NCI-H187 (cell line): ENCODE data around the gene ARHGAP24.
A peak's percentile ranks its signal among the peaks of the same experiment; 100 is the strongest.

ENCODE experiments used
- DNase-seq, 2 experiments: peaks; one replicate each; lab custom pipeline; 2025; lab: John Stamatoyannopoulos, UW

ARHGAP24 gene

GRCh38 chr4:85580489-85580888 lies 105.5 kb downstream of the ARHGAP24 start:
- DNase-seq: no peak

- no peak for DNase-seq
These were observed 113.0 kb downstream of the ARHGAP24 start for GRCh38 chr4:85587952-85588351.

GRCh38 chr4:85591406-85592098 lies 116.6 kb downstream of the ARHGAP24 start:
- DNase-seq: no peak

- DNase-seq: no peak
These were observed 120.3 kb downstream of the ARHGAP24 start for GRCh38 chr4:85595098-85595775.

- no peak for DNase-seq
These were observed 121.0 kb downstream of the ARHGAP24 start for GRCh38 chr4:85595796-85596559.

- peak; percentile 40 to 77 for DNase-seq
These were observed 124.0 kb downstream of the ARHGAP24 start for GRCh38 chr4:85598936-85599335.

GRCh38 chr4:85600501-85600900 lies 125.6 kb downstream of the ARHGAP24 start:
- DNase-seq: no peak

- DNase-seq: no peak
These were observed 128.7 kb downstream of the ARHGAP24 start for GRCh38 chr4:85603437-85604336.

- DNase-seq: no peak
These were observed 131.6 kb downstream of the ARHGAP24 start for GRCh38 chr4:85606505-85606904.

GRCh38 chr4:85607624-85608023 lies 132.7 kb downstream of the ARHGAP24 start:
- DNase-seq: no peak

GRCh38 chr4:85610450-85610849 lies 135.5 kb downstream of the ARHGAP24 start:
- DNase-seq: no peak

- DNase-seq: no peak
These were observed 136.7 kb downstream of the ARHGAP24 start for GRCh38 chr4:85611661-85612060.

GRCh38 chr4:85613901-85614300 lies 139.0 kb downstream of the ARHGAP24 start:
- DNase-seq: no peak

GRCh38 chr4:85615952-85616351 lies 141.0 kb downstream of the ARHGAP24 start:
- DNase-seq: no peak

GRCh38 chr4:85617202-85617601 lies 142.3 kb downstream of the ARHGAP24 start:
- no peak for DNase-seq

- no peak for DNase-seq
These were observed 158.0 kb downstream of the ARHGAP24 start for GRCh38 chr4:85632981-85633380.

- DNase-seq: no peak
These were observed 162.8 kb downstream of the ARHGAP24 start for GRCh38 chr4:85637778-85638177.

GRCh38 chr4:85639946-85640345 lies 165.0 kb downstream of the ARHGAP24 start:
- DNase-seq: no peak

- no peak for DNase-seq
These were observed 167.6 kb downstream of the ARHGAP24 start for GRCh38 chr4:85642356-85643100.

- no peak for DNase-seq
These were observed 169.1 kb downstream of the ARHGAP24 start for GRCh38 chr4:85644061-85644460.

- DNase-seq: no peak
These were observed 176.0 kb downstream of the ARHGAP24 start for GRCh38 chr4:85650908-85651307.
